H9 (cell line): ENCODE measurements around the gene NUDT22. TPM values are rescaled to one million over a fixed set of nuclear protein-coding genes. Genes with fewer than 3 reads are reported as not detected.
A peak's percentile ranks its signal among the peaks of the same experiment; 100 is the strongest.

Source experiments
- DNase-seq: peaks from one replicate; pipeline ENCODE4 v3.0.0-alpha.2; 2017
- H2AFZ ChIP-seq: one replicate; pipeline ENCODE4 v1.6.1; 2013; ENCODE audit warnings: mild to moderate bottlenecking, low read length, control low read depth, moderate library complexity
- H2AK5ac ChIP-seq: 2 replicates; pipeline ENCODE4 v1.6.1; 2013; ENCODE audit warnings: low read length, control low read depth, mixed read lengths; ENCODE audit not compliant: insufficient read length
- H2BK120ac ChIP-seq: one replicate; pipeline ENCODE4 v1.6.1; 2013; ENCODE audit warnings: low read depth, mild to moderate bottlenecking, low read length, control low read depth, inconsistent platforms; ENCODE audit not compliant: poor library complexity, severe bottlenecking
- H2BK12ac ChIP-seq: 2 replicates; pipeline ENCODE4 v1.6.1; 2013; ENCODE audit warnings: low read length, control low read depth, mixed read lengths, low read depth; ENCODE audit not compliant: insufficient read length
- H2BK15ac ChIP-seq: 2 replicates; pipeline ENCODE4 v1.6.1; 2013; ENCODE audit warnings: low read depth, low read length, control low read depth
- H2BK20ac ChIP-seq: one replicate; pipeline ENCODE4 v1.6.1; 2013; ENCODE audit warnings: low read depth, mild to moderate bottlenecking, low read length, control low read depth, inconsistent platforms; ENCODE audit not compliant: poor library complexity, severe bottlenecking
- H2BK5ac ChIP-seq: 2 replicates; pipeline ENCODE4 v1.6.1; 2013; ENCODE audit warnings: low read length, control low read depth, mixed read lengths; ENCODE audit not compliant: insufficient read length
- H3K14ac ChIP-seq: 2 replicates; pipeline ENCODE4 v1.6.1; 2013; ENCODE audit warnings: low read length, control low read depth; ENCODE audit not compliant: insufficient read depth
- H3K18ac ChIP-seq: 2 replicates; pipeline ENCODE4 v1.6.1; 2013; ENCODE audit warnings: low read depth, mild to moderate bottlenecking, mixed read lengths, low read length, control low read depth; ENCODE audit not compliant: insufficient read length
- H3K23ac ChIP-seq: 2 replicates; pipeline ENCODE4 v1.6.1; 2013; ENCODE audit warnings: low read length, control low read depth, mixed read lengths, low read depth; ENCODE audit not compliant: insufficient read length
- H3K23me2 ChIP-seq: 2 replicates; pipeline ENCODE4 v1.6.1; 2013; ENCODE audit warnings: low read depth, mild to moderate bottlenecking, mixed read lengths, low read length, control low read depth; ENCODE audit not compliant: insufficient read length, poor library complexity, severe bottlenecking
- H3K27ac ChIP-seq: 2 replicates; pipeline ENCODE4 v1.5.1; 2013; ENCODE audit warnings: low read length, control low read depth, mixed read lengths, low read depth; ENCODE audit not compliant: insufficient read length
- H3K27me3 ChIP-seq: 2 replicates; pipeline ENCODE4 v1.6.1; 2013; ENCODE audit warnings: low read length, control low read depth, inconsistent platforms; ENCODE audit not compliant: insufficient read depth
- H3K4ac ChIP-seq: 2 replicates; pipeline ENCODE4 v1.6.1; 2013; ENCODE audit warnings: low read depth, mild to moderate bottlenecking, control low read depth, inconsistent platforms, low read length, moderate library complexity
- H3K4me1 ChIP-seq: 2 replicates; pipeline ENCODE4 v1.6.1; 2013; ENCODE audit warnings: low read length, control low read depth, inconsistent platforms; ENCODE audit not compliant: insufficient read depth
- H3K4me2 ChIP-seq: 2 replicates; pipeline ENCODE4 v1.6.1; 2013; ENCODE audit warnings: low read length, control low read depth, mixed read lengths; ENCODE audit not compliant: insufficient read length, insufficient read depth
- H3K56ac ChIP-seq: 2 replicates; pipeline ENCODE4 v1.6.1; 2013; ENCODE audit warnings: low read depth, mild to moderate bottlenecking, mixed read lengths, low read length, control low read depth; ENCODE audit not compliant: insufficient read length
- H3K79me1 ChIP-seq: 2 replicates; pipeline ENCODE4 v1.6.1; 2013; ENCODE audit warnings: low read depth, mild to moderate bottlenecking, moderate library complexity, low read length, control low read depth, inconsistent platforms; ENCODE audit not compliant: insufficient read depth, poor library complexity, severe bottlenecking
- H3K79me2 ChIP-seq: 2 replicates; pipeline ENCODE4 v1.6.1; 2013; ENCODE audit warnings: low read length, control low read depth, inconsistent platforms; ENCODE audit not compliant: insufficient read depth
- H3K9ac ChIP-seq: 2 replicates; pipeline ENCODE4 v1.6.1; 2013; ENCODE audit warnings: low read length, control low read depth, mixed read lengths; ENCODE audit not compliant: insufficient read length; ENCODE audit errors: extremely low read depth
- H3K9me3 ChIP-seq: one replicate; pipeline ENCODE4 v1.6.1; 2013; ENCODE audit warnings: low read depth, low read length, inconsistent platforms; ENCODE audit not compliant: control insufficient read depth
- H3T11ph ChIP-seq: one replicate; pipeline ENCODE4 v1.6.1; 2013; ENCODE audit warnings: mild to moderate bottlenecking, low read length, control low read depth, inconsistent platforms
- H4K20me1 ChIP-seq: one replicate; pipeline ENCODE4 v1.6.1; 2013; ENCODE audit not compliant: control insufficient read depth, insufficient read length, insufficient read depth
- H4K5ac ChIP-seq: 2 replicates; pipeline ENCODE4 v1.6.1; 2013; ENCODE audit warnings: low read depth, mild to moderate bottlenecking, mixed read lengths, low read length, control low read depth; ENCODE audit not compliant: insufficient read length
- H4K8ac ChIP-seq: replicated peaks from 2 replicates; pipeline ENCODE4 v1.6.1; 2013; ENCODE audit warnings: low read length, control low read depth, mixed read lengths, low read depth; ENCODE audit not compliant: insufficient read length
- H4K91ac ChIP-seq: 2 replicates; pipeline ENCODE4 v1.6.1; 2013; ENCODE audit warnings: low read depth, mild to moderate bottlenecking, moderate library complexity, mixed read lengths, low read length, control low read depth; ENCODE audit not compliant: insufficient read length
- H3K27ac Mint-ChIP-seq, 3 experiments: 2 replicates in 2 of 3; 3 replicates in 1 of 3; pipeline ENCODE4 v1.8.0; 2020 to 2021; ENCODE audit warnings: mixed read lengths in 3 of 3, mild to moderate bottlenecking in 1 of 3, moderate library complexity in 1 of 3
- H3K27me3 Mint-ChIP-seq: 2 replicates; pipeline ENCODE4 v1.8.0; 2021; ENCODE audit warnings: low read depth, mild to moderate bottlenecking, moderate library complexity, mixed read lengths
- H3K36me3 Mint-ChIP-seq, 3 experiments: 2 replicates in 2 of 3; 3 replicates in 1 of 3; pipeline ENCODE4 v1.8.0; 2020 to 2021; ENCODE audit warnings: low read depth in 3 of 3, mixed read lengths in 3 of 3; ENCODE audit not compliant: insufficient read depth in 1 of 3
- H3K4me1 Mint-ChIP-seq, 2 experiments: 2 replicates each; pipeline ENCODE4 v1.8.0; 2020; ENCODE audit warnings: mixed read lengths in 2 of 2
- H3K4me3 Mint-ChIP-seq, 2 experiments: 2 replicates in 1 of 2; 3 replicates in 1 of 2; pipeline ENCODE4 v1.8.0; 2020 to 2021; ENCODE audit warnings: mild to moderate bottlenecking in 2 of 2, mixed read lengths in 2 of 2, moderate library complexity in 1 of 2
- H3K9me3 Mint-ChIP-seq, 2 experiments: 2 replicates in 1 of 2; 3 replicates in 1 of 2; pipeline ENCODE4 v1.8.0; 2020; ENCODE audit warnings: mild to moderate bottlenecking in 2 of 2, mixed read lengths in 2 of 2, moderate library complexity in 1 of 2
- WGBS: extraction: QIAGEN DNeasy Blood & Tissue Kit; methylation state at CpG from one replicate; pipeline ENCODE4 v1.1.7; 2013; ENCODE audit warnings: missing lambda C conversion rate, low lambda C conversion rate, mixed read lengths; ENCODE audit not compliant: insufficient read length; ENCODE audit errors: extremely low coverage; 5-methylcytosine and 5-hydroxymethylcytosine counted together
- total RNA-seq: library from RNA; stranded (reverse); gene quantifications from 2 replicates; pipeline ENCODE4 v1.2.1, GENCODE V29; 2021
- TF ChIP-seq, protein P1 (sequence below): fragments of 200-600 bp; sonication (generic); conservative IDR thresholded peaks from 3 replicates; pipeline ENCODE4 v1.8.0; 2021; ENCODE audit warnings: antibody characterized with exemption, mild to moderate bottlenecking

The NUDT22 gene
- total RNA-seq, 1 experiment from 2014 or later: 39.6 TPM

DNA sequence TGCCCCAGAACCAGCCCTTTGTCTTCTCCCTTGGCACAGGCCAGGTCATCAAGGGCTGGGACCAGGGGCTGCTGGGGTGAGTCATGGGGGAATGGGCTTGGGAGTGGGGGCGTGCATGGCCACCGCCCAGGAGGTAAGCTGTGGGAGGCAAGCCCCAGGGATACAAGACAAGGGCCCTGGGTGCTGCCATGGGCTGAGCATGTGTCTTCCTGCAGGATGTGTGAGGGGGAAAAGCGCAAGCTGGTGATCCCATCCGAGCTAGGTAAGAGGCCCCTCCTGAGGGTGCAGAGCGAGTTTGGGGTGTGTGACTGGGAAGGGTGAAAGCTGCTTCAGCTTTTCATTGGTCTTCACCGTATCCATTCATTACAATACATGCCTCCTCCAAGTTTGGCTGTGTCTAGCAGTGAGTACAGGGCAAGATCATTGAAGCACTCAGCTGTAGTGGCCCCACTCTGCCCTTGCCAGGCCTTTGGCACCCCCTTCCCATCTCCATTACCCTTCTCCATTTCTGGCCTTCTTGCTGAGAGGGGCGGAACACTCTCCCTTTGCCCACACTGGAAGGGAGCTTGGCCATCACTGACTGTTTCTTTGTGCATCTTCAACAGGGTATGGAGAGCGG, 17.3 kb downstream of the NUDT22 start:
- H3K4me2 ChIP-seq: no peak overlapping the region
- no peak overlapping the region for H2BK120ac ChIP-seq
- no peak overlapping the region for H3K9ac ChIP-seq

More for the DNA sequence above, 17.3 kb downstream of the NUDT22 start:
- peak overlapping the region; percentile 40 to 86 (median 75); a peak in 4 of 7 replicates for H3K27ac Mint-ChIP-seq
- Histone ChIP-seq H3K56ac (no peak overlapping the region), H3T11ph (no peak overlapping the region), H2BK5ac (no peak overlapping the region), H3K79me2 (peaks cover 9% of the 10 kb centered on the region; the same call in 1 of the 2 replicates), H3K9me3 (no peaks in the 10 kb centered on the region), H2BK12ac (no peak overlapping the region), H3K27ac (no peak overlapping the region), H2AFZ (no peak overlapping the region), H4K91ac (no peak overlapping the region), H4K8ac (no peak overlapping the region), H3K79me1 (no peaks in the 10 kb centered on the region), H2BK15ac (no peak overlapping the region), H3K23me2 (peaks cover 21% of the 10 kb centered on the region), H3K4ac (no peak overlapping the region), H3K23ac (no peak overlapping the region), H4K20me1 (no peaks in the 10 kb centered on the region), H3K4me1 (no peaks in the 10 kb centered on the region), H4K5ac (no peak overlapping the region), H3K27me3 (no peaks in the 10 kb centered on the region), H3K14ac (no peak overlapping the region), H2AK5ac (no peak overlapping the region), H3K18ac (no peak overlapping the region), H2BK20ac (no peak overlapping the region)
- TF ChIP-seq, protein P1, sequence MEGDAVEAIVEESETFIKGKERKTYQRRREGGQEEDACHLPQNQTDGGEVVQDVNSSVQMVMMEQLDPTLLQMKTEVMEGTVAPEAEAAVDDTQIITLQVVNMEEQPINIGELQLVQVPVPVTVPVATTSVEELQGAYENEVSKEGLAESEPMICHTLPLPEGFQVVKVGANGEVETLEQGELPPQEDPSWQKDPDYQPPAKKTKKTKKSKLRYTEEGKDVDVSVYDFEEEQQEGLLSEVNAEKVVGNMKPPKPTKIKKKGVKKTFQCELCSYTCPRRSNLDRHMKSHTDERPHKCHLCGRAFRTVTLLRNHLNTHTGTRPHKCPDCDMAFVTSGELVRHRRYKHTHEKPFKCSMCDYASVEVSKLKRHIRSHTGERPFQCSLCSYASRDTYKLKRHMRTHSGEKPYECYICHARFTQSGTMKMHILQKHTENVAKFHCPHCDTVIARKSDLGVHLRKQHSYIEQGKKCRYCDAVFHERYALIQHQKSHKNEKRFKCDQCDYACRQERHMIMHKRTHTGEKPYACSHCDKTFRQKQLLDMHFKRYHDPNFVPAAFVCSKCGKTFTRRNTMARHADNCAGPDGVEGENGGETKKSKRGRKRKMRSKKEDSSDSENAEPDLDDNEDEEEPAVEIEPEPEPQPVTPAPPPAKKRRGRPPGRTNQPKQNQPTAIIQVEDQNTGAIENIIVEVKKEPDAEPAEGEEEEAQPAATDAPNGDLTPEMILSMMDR: no peak
- H3K9me3 Mint-ChIP-seq: no peaks in the 10 kb centered on the region; a peak in 1 of 5 replicates
- no peaks in the 10 kb centered on the region for H3K27me3 Mint-ChIP-seq
- peak overlapping the region; percentile 85 to 93 for H3K4me3 Mint-ChIP-seq
- no peak for DNase-seq
- H3K36me3 Mint-ChIP-seq: peaks cover 13 to 31% (median 17%) of the 10 kb centered on the region in 3 experiments
- WGBS: no CpG with 5 or more reads among the region's 8 CpGs
- H3K4me1 Mint-ChIP-seq: peaks cover 28 to 35% of the 10 kb centered on the region in 2 experiments
